HepG2 (cell line): ENCODE data around the gene MYL12B. TPM values are rescaled to one million over a fixed set of nuclear protein-coding genes. Genes with fewer than 3 reads are reported as not detected.

Experiments
- EZH2 ChIP-seq: conservative IDR thresholded peaks from 2 replicates; pipeline ENCODE4 v1.6.1; 2012; ENCODE audit warnings: mild to moderate bottlenecking, low read depth, low read length, moderate library complexity
- HOXA5 ChIP-seq: sonication (generic); formaldehyde crosslinking; IDR thresholded peaks from 2 replicates; pipeline ENCODE4 v1.4.0; 2020; ENCODE audit warnings: missing genetic modification reagents
- JDP2 ChIP-seq: sonication (generic); formaldehyde crosslinking; IDR thresholded peaks from 2 replicates; pipeline ENCODE4 v1.8.1; 2022; ENCODE audit warnings: missing genetic modification reagents, borderline replicate concordance
- MTF2 ChIP-seq: sonication (generic); formaldehyde crosslinking; IDR thresholded peaks from 2 replicates; pipeline ENCODE4 v1.5.0; 2020; ENCODE audit warnings: missing genetic modification reagents, borderline replicate concordance
- RFXAP ChIP-seq: sonication (generic); formaldehyde crosslinking; IDR thresholded peaks from 2 replicates; pipeline ENCODE4 v1.4.0; 2020; ENCODE audit warnings: missing genetic modification reagents, borderline replicate concordance
- SNAPC4 ChIP-seq: sonication (generic); formaldehyde crosslinking; IDR thresholded peaks from 2 replicates; pipeline ENCODE4 v1.4.0; 2020; ENCODE audit warnings: mild to moderate bottlenecking, missing genetic modification reagents
- ZBTB3 ChIP-seq: sonication (generic); formaldehyde crosslinking; IDR thresholded peaks from 2 replicates; pipeline ENCODE4 v1.4.0; 2020; ENCODE audit warnings: low read depth, mild to moderate bottlenecking, moderate library complexity, missing genetic modification reagents, borderline replicate concordance
- ZNF142 ChIP-seq: sonication (generic); formaldehyde crosslinking; IDR thresholded peaks from 2 replicates; pipeline ENCODE4 v1.4.0; 2020; ENCODE audit warnings: missing genetic modification reagents
- ZNF281 ChIP-seq: sonication (generic); formaldehyde crosslinking; IDR thresholded peaks from 2 replicates; pipeline ENCODE4 v1.4.0; 2020; ENCODE audit warnings: missing genetic modification reagents, borderline replicate concordance
- ZNF660 ChIP-seq: sonication (generic); formaldehyde crosslinking; IDR thresholded peaks from 2 replicates; pipeline ENCODE4 v1.5.1; 2020; ENCODE audit warnings: mild to moderate bottlenecking, low read depth, missing genetic modification reagents, borderline replicate concordance
- ZNF7 ChIP-seq: IDR thresholded peaks from 2 replicates; pipeline ENCODE4 v1.6.1; 2016; ENCODE audit warnings: missing biosample characterization, missing genetic modification reagents
- ZNF782 ChIP-seq: sonication (generic); formaldehyde crosslinking; IDR thresholded peaks from 2 replicates; pipeline ENCODE4 v1.4.0; 2020; ENCODE audit warnings: missing genetic modification reagents, mild to moderate bottlenecking, borderline replicate concordance
- ZSCAN30 ChIP-seq: sonication (generic); formaldehyde crosslinking; IDR thresholded peaks from 2 replicates; pipeline ENCODE4 v1.5.0; 2020; ENCODE audit warnings: mild to moderate bottlenecking, missing genetic modification reagents
- polyA plus RNA-seq, 8 experiments: library from polyadenylated mRNA; depleted of rRNA in 3 of 8; stranded (reverse) in 7 of 8; unstranded in 1 of 8; fragments of >200 nt; fragmentation: Illumina TruSeq in 4 of 8; extraction: Trizol in 4 of 8; gene quantifications; 2 replicates each; pipeline versions ENCODE4 v1.2.1 to v1.2.3, GENCODE V29; 2011 to 2016; ENCODE audit warnings: low read depth in 4 of 8, missing spikeins in 1 of 8, mixed read lengths in 1 of 8; ENCODE audit not compliant: insufficient read depth in 1 of 8
- total RNA-seq, 5 experiments: library from RNA; depleted of rRNA; stranded (reverse); fragments of >200 nt; fragmentation: Illumina TruSeq; extraction: Trizol; gene quantifications; 2 replicates each; pipeline ENCODE4 v1.2.3, GENCODE V29; 2016; ENCODE audit warnings: low read depth in 1 of 5

MYL12B gene
- total and polyA plus RNA-seq, 2 of the 13 experiments (the other 11 are each of a cell fraction or from before 2014, with no cell fraction given), result 265 to 340 TPM

GRCh38 chr18:3233433-3234168 lies 28.3 kb upstream of the MYL12B start (continued):
- no peak for TF ChIP-seq ZNF142
- no peak for TF ChIP-seq EZH2
- no peak; the same call in 1 of the 2 replicates for TF ChIP-seq ZBTB3 (CRISPR knock-in tag)
- peak; percentile 40; the same call in 1 of the 2 replicates for TF ChIP-seq JDP2 (CRISPR knock-in tag)
- TF ChIP-seq ZNF782 (CRISPR knock-in tag), result no peak
- TF ChIP-seq RFXAP (CRISPR knock-in tag), result peak; percentile 65; the same call in 1 of the 2 replicates
- peak; percentile 79; the same call in 1 of the 2 replicates for TF ChIP-seq SNAPC4 (CRISPR knock-in tag)
- TF ChIP-seq ZNF281, result peak; percentile 44; the same call in 1 of the 2 replicates
- TF ChIP-seq HOXA5 (CRISPR knock-in tag), result peak; percentile 89
- no peak for TF ChIP-seq ZNF660
- TF ChIP-seq MTF2 (CRISPR knock-in tag), result no peak
- no peak for TF ChIP-seq ZNF7 (CRISPR knock-in tag)
- TF ChIP-seq ZSCAN30 (CRISPR knock-in tag), result no peak
